Transverse colon (tissue), 4 donors: ENCODE results near the gene OTULINL. TPM values are rescaled to one million over a fixed set of nuclear protein-coding genes. Genes with fewer than 3 reads are reported as not detected.
A peak's percentile ranks its signal among the peaks of the same experiment; 100 is the strongest.

Source experiments
- DNase-seq: peaks from one replicate; pipeline ENCODE4 v3.0.0-alpha.2; 2019
- H3K27ac ChIP-seq, 4 donors: fragments of 200-600 bp; sonication (generic); 2 replicates each; pipeline ENCODE4 v1.5.1; 2016 to 2018; ENCODE audit warnings: inconsistent platforms in 4 of 4
- H3K27me3 ChIP-seq: fragments of 200-600 bp; sonication (generic); 2 replicates; pipeline ENCODE4 v1.5.1; 2017; ENCODE audit warnings: inconsistent platforms
- H3K36me3 ChIP-seq, 4 donors: fragments of 200-600 bp; sonication (generic); 2 replicates each; pipeline ENCODE4 v1.5.1; 2017 to 2019; ENCODE audit warnings: inconsistent platforms in 4 of 4
- H3K4me1 ChIP-seq, 4 donors: fragments of 200-600 bp; sonication (generic); 2 replicates each; pipeline ENCODE4 v1.5.1; 2017 to 2020; ENCODE audit warnings: inconsistent platforms in 4 of 4
- H3K4me3 ChIP-seq, 4 donors: fragments of 200-600 bp; sonication (generic); 1 replicate in 1 of 4; 2 replicates in 3 of 4; pipeline versions ENCODE4 v1.5.1 to v1.6.1; 2017 to 2019; ENCODE audit warnings: inconsistent platforms in 4 of 4
- H3K9me3 ChIP-seq, 2 donors: fragments of 200-600 bp; sonication (generic); 2 replicates each; pipeline ENCODE4 v1.5.1; 2017 to 2019; ENCODE audit warnings: inconsistent platforms in 2 of 2
- EP300 ChIP-seq: sonication (generic); formaldehyde crosslinking; IDR thresholded peaks from one replicate; pipeline ENCODE4 v1.6.1; 2017; ENCODE audit warnings: antibody characterized with exemption, low read depth
- POLR2A ChIP-seq: fragments of 450-650 bp; IDR thresholded peaks from one replicate; pipeline ENCODE4 v1.6.1; 2016; ENCODE audit warnings: antibody characterized with exemption, mild to moderate bottlenecking, moderate library complexity
- POLR2AphosphoS5 ChIP-seq, 3 donors: sonication (generic); formaldehyde crosslinking; IDR thresholded peaks; one replicate each; pipeline ENCODE4 v1.6.1; 2016; ENCODE audit warnings: antibody characterized with exemption in 3 of 3
- WGBS, 2 donors: methylation state at CpG; one replicate each; pipeline ENCODE4 v1.1.5; 2018; ENCODE audit warnings: low coverage in 1 of 2; 5-methylcytosine and 5-hydroxymethylcytosine counted together
- in situ Hi-C, 4 donors: fragments of 200-750 bp; cut with MboI; loops; one replicate each; pipeline versions ENCODE4 v1.15.0 to v1.15.1; 2017; ENCODE audit warnings: low sequenced_read_pairs in 3 of 4, low pct_ligation_motif_present in 1 of 4, low pct_unique_long_range_greater_than_20kb in 1 of 4
- intact Hi-C: fragments of 100-400 bp; cut with DNase I; formaldehyde crosslinking; loops from one replicate; pipeline ENCODE4 v1.15.1; 2023; ENCODE audit warnings: low total_unique reads
- total RNA-seq, 4 donors: library from RNA; depleted of rRNA; stranded (reverse); fragments of >200 nt; gene quantifications; one replicate each; pipeline ENCODE4 v1.1.0, GENCODE V29; 2016
- TF ChIP-seq, protein P1 (sequence below), 5 experiments: fragments of 200-600 bp in 3 of 5; fragments of 450-650 bp in 2 of 5; sonication (generic) in 3 of 5; IDR thresholded peaks; 1 replicate in 2 of 5; 2 replicates in 3 of 5; pipeline ENCODE4 v1.5.1; 2016 to 2017; ENCODE audit warnings: antibody characterized with exemption in 5 of 5, inconsistent platforms in 3 of 5, mild to moderate bottlenecking in 2 of 5, moderate library complexity in 1 of 5

Gene OTULINL
- 10 to 100 TPM in 3 of 4 donors, 1 to 10 TPM in 1; 6.2 to 61.0 (median 27.3) TPM for total RNA-seq

DNA sequence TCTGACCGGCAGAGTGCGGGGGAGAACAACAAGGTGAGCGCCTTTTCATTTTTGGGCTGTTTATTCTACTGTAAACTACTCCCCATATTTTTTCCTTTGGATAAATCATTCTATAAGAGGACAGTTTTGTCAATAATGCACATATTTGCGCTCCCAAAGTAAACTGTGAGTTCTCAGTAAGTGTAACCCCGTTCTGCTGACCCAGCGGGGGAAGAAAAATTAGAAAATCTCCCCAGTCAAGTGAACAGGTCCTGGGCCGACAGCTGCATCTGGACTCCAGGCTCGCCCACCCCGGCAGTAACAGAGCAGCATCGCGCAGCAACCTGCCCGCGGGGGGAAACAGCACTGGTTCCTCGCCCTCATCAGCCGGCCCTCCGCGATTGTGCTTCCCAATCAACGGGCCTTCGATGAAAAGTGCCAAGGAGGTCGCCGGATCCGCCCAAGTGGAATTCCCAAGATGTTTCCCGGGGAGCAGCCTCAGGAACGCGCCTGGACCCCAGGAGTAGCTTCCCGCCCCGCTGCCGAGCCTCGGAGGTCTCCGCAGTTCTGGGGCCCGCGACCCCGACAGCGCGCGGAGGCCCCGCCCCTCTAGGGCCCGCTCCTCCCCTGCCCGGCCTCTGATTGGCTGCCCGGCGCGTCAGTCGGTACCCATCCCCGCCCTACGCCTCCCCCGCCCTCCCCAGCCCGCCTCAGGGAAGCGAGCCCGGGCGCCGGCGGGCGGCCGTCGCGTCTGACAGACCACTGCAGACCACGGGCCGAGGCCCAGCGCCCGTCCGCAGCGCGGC lies at the start of gene OTULINL:
OTULINL (plus strand) TSS at position 687 of the 785 bp plus-strand sequence. CDS start 103 bp downstream, outside the sequence.
- Histone ChIP-seq H3K4me3 (peak within 1 kb of the TSS; percentile 81 to 95 (median 83)), H3K27me3 (no peaks in the 10 kb centered on the region), H3K36me3 (no peaks in the 10 kb centered on the region), H3K27ac (peak within 1 kb of the TSS; percentile 90 to 92 (median 91)), H3K4me1 (peaks cover 6 to 31% (median 17%) of the 10 kb centered on the region in 4 donors), H3K9me3 (no peaks in the 10 kb centered on the region)
- in situ Hi-C loops (no loop called here), intact Hi-C loops (no loop called here)
- WGBS, 2 donors, result 14 to 61% methylated on average over 6 to 35 of the region's 63 CpGs
- DNase-seq, result peak; percentile 92
- no peak for TF ChIP-seq EP300
- TF ChIP-seq POLR2AphosphoS5 (IDR thresholded peaks at IDR 0.05), result peak in 2 of 3 donors; percentile 60 to 79
- TF ChIP-seq, protein P1, sequence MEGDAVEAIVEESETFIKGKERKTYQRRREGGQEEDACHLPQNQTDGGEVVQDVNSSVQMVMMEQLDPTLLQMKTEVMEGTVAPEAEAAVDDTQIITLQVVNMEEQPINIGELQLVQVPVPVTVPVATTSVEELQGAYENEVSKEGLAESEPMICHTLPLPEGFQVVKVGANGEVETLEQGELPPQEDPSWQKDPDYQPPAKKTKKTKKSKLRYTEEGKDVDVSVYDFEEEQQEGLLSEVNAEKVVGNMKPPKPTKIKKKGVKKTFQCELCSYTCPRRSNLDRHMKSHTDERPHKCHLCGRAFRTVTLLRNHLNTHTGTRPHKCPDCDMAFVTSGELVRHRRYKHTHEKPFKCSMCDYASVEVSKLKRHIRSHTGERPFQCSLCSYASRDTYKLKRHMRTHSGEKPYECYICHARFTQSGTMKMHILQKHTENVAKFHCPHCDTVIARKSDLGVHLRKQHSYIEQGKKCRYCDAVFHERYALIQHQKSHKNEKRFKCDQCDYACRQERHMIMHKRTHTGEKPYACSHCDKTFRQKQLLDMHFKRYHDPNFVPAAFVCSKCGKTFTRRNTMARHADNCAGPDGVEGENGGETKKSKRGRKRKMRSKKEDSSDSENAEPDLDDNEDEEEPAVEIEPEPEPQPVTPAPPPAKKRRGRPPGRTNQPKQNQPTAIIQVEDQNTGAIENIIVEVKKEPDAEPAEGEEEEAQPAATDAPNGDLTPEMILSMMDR (IDR thresholded peaks at IDR 0.05), result no peak
- TF ChIP-seq POLR2A, result peak; percentile 38

DNA sequence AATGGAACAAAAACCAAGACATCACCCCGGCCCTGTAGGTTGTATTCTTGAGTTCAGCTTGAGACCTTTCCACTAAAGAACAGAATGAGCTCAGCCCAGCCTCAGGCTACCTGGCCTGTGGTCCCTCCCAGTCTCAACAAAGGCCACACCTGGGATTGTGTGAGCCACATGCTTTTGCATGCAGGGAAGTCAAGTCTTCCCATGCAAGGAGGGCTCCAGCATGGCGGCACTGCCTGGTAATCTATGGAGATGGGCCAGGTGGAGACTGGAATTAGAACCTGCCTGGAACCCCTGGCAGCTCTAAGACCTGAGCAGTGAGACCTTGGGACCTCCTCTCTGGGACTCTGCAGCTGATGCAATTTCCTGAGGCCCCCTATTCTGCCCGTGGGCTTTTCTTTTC lies 49.4 kb upstream of the OTULINL start:
- WGBS, 2 donors, result 73 to 100% methylated on average over 1 to 3 of the region's 3 CpGs
- in situ Hi-C loops (no loop called here), intact Hi-C loops (no loop called here)
- Histone ChIP-seq H3K27me3 (no peaks in the 10 kb centered on the region), H3K36me3 (no peaks in the 10 kb centered on the region), H3K27ac (no peak overlapping the region), H3K4me1 (peaks cover 0 to 8% (median 8%) of the 10 kb centered on the region in 4 donors), H3K9me3 (no peaks in the 10 kb centered on the region), H3K4me3 (no peak overlapping the region)
- TF ChIP-seq, protein P1 (IDR thresholded peaks at IDR 0.05), result no peak
- TF ChIP-seq POLR2AphosphoS5 (IDR thresholded peaks at IDR 0.05), result no peak
- no peak for TF ChIP-seq EP300
- TF ChIP-seq POLR2A, result no peak
- DNase-seq, result no peak

- no peaks in the 10 kb centered on the region for H3K36me3 ChIP-seq
- in situ Hi-C loops (no loop called here), intact Hi-C loops (no loop called here)
- H3K9me3 ChIP-seq, result no peaks in the 10 kb centered on the region
- no peak overlapping the region for H3K4me3 ChIP-seq
- WGBS, 2 donors, result 12 to 17% methylated on average over 7 of the region's 7 CpGs
- DNase-seq, result no peak
- TF ChIP-seq EP300, result no peak
- no peak for TF ChIP-seq POLR2A
- TF ChIP-seq, protein P1 (IDR thresholded peaks at IDR 0.05), result no peak
- TF ChIP-seq POLR2AphosphoS5 (IDR thresholded peaks at IDR 0.05), result peak in 1 of 3 donors; percentile 27
- peaks cover 0 to 8% (median 8%) of the 10 kb centered on the region in 4 donors for H3K4me1 ChIP-seq
- peak overlapping the region in 1 of 4 donors; percentile 9 for H3K27ac ChIP-seq
- no peaks in the 10 kb centered on the region for H3K27me3 ChIP-seq
These were observed 46.8 kb upstream of the OTULINL start for GRCh38 chr5:14534773-14535172.

DNA sequence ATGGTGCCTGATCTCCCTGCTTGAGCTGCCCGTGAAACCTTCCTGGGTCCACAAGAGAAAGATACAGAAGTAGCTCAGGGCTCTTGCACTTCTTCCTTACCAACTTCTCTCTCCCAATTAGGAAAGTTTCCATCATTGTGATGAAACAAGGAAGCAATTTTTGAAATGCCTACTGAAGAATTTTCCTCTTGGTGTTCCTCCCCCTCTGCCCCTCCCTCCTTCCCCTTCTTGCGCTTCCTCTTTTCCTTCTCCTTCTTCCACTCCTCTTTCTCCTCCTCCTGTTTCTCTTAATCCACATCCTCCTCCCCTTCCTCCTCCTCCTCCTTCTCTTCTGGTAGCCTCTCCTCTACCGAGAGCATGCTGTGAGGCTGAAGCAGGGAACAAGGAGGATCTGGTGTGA lies 36.3 kb upstream of the OTULINL start:
- Histone ChIP-seq H3K4me1 (peaks cover 0 to 2% (median 0%) of the 10 kb centered on the region in 4 donors), H3K27me3 (no peaks in the 10 kb centered on the region), H3K9me3 (peaks cover 6% of the 10 kb centered on the region in 2 donors), H3K36me3 (no peaks in the 10 kb centered on the region), H3K4me3 (no peak overlapping the region), H3K27ac (no peak overlapping the region)
- DNase-seq, result no peak
- intact Hi-C loops (no loop called here), in situ Hi-C loops (no loop called here)
- TF ChIP-seq POLR2AphosphoS5 (IDR thresholded peaks at IDR 0.05), result no peak
- TF ChIP-seq EP300, result no peak
- no peak for TF ChIP-seq POLR2A
- TF ChIP-seq, protein P1 (IDR thresholded peaks at IDR 0.05), result no peak
- WGBS, 2 donors, result 73 to 82% methylated on average over 2 to 3 of the region's 3 CpGs
